Measurements from ENCODE around the gene CPVL.

GRCh38 chr7:28977881-28978280 is 168.5 kb downstream of the CPVL start:
- TF ChIP-seq CTCF (conservative IDR thresholded peaks at IDR 0.05; ENCODE audit: low read depth, low read length) (no peak), EZH2 (IDR thresholded peaks at IDR 0.05; ENCODE audit: borderline replicate concordance, low read depth, low read length, poor library complexity, severe bottlenecking) (no peak)
